Brain pericyte (primary cell): Measurements from ENCODE around the gene FMN2.
A peak's percentile ranks its signal among the peaks of the same experiment; 100 is the strongest.

Experiments used
- DNase-seq: peaks from one replicate; pipeline ENCODE4 v3.0.0-alpha.2; 2012; ENCODE audit warnings: low read depth, low spot score

The FMN2 gene

GRCh38 chr1:240198376-240198775 is 106.7 kb downstream of the FMN2 start:
- DNase-seq = no peak

GRCh38 chr1:240199758-240200645 is 108.3 kb downstream of the FMN2 start:
- no peak for DNase-seq

GRCh38 chr1:240201931-240202330 is 110.2 kb downstream of the FMN2 start:
- no peak for DNase-seq

- DNase-seq = no peak
These were observed 115.5 kb downstream of the FMN2 start for GRCh38 chr1:240207073-240207709.

- DNase-seq = no peak
These were observed 118.3 kb downstream of the FMN2 start for GRCh38 chr1:240210026-240210425.

- no peak for DNase-seq
These were observed 120.9 kb downstream of the FMN2 start for GRCh38 chr1:240212556-240212955.

- no peak for DNase-seq
These were observed 125.7 kb downstream of the FMN2 start for GRCh38 chr1:240217403-240217802.

GRCh38 chr1:240219104-240219503 is 127.4 kb downstream of the FMN2 start:
- no peak for DNase-seq

GRCh38 chr1:240226102-240226501 is 134.4 kb downstream of the FMN2 start:
- DNase-seq = no peak

- DNase-seq = no peak
These were observed 139.1 kb downstream of the FMN2 start for GRCh38 chr1:240230816-240231215.

- DNase-seq = no peak
These were observed 140.8 kb downstream of the FMN2 start for GRCh38 chr1:240232530-240232929.

GRCh38 chr1:240234485-240235210 is 143.0 kb downstream of the FMN2 start:
- no peak for DNase-seq

- DNase-seq = no peak
These were observed 144.0 kb downstream of the FMN2 start for GRCh38 chr1:240235521-240236288.

- DNase-seq = no peak
These were observed 145.6 kb downstream of the FMN2 start for GRCh38 chr1:240237305-240237721.

GRCh38 chr1:240239309-240239708 is 147.6 kb downstream of the FMN2 start:
- no peak for DNase-seq

GRCh38 chr1:240241278-240241677 is 149.6 kb downstream of the FMN2 start:
- DNase-seq = no peak

GRCh38 chr1:240242601-240243144 is 151.0 kb downstream of the FMN2 start:
- peak; percentile 42 for DNase-seq

GRCh38 chr1:240244968-240245628 is 153.4 kb downstream of the FMN2 start:
- no peak for DNase-seq

- DNase-seq = no peak
These were observed 153.9 kb downstream of the FMN2 start for GRCh38 chr1:240245629-240246020.

GRCh38 chr1:240247899-240248298 is 156.2 kb downstream of the FMN2 start:
- DNase-seq = no peak

GRCh38 chr1:240254006-240254405 is 162.3 kb downstream of the FMN2 start:
- DNase-seq = no peak
